IPS-18c (cell line): ENCODE results near the gene C12orf75.

Experiments used
- H3K4me3 ChIP-seq: 2 replicates; pipeline ENCODE4 v1.7.0; 2013; ENCODE audit warnings: low read depth, mild to moderate bottlenecking, low read length, moderate library complexity; ENCODE audit not compliant: insufficient read depth
- H3K9me3 ChIP-seq: one replicate; pipeline ENCODE4 v1.6.1; 2013; ENCODE audit warnings: mild to moderate bottlenecking, low read length, moderate library complexity; ENCODE audit not compliant: control insufficient read depth, insufficient read depth

The C12orf75 gene

DNA sequence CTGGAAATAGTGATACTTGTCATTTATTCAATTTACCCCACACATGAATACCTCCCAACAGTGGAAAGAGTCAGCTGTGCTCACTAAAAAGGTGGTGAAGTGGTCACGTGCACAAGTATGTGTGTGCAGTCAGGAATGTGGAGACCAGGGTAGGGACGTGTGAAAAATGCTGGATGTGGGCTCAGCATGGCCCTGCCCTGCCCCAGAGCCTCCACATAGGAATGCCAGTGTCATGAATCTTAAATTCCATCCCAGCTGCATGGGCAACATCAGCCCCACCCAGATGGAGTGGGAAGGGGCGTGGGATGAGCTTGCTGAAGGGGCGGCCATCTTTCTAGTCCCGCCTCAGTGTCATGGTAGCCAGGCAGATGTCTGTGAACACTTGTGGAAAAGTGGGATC lies 87.7 kb downstream of the C12orf75 start:
- Histone ChIP-seq H3K4me3 (no peak overlapping the region), H3K9me3 (no peaks in the 10 kb centered on the region)

DNA sequence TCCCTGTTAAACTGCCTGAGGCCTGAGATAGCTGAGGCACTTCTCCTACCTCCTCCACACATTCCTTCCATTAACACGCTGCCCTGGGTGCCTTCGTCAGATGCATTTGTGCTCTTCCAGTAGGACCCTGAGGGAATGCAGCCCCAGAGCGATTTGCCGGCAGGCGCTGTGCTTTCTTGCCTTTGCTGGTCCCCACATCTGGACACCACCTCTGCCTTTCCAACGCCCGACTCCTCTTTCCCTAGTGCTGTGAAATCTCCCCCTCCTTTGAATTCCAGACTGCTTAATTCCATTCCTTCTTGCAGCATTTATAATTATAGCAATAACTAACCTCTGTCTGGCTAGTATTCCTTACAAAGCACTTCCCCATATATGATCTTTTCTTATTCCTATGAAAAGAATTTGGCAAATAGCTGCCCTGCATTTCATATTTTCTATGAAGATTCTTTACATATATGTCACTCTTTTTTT lies 88.4 kb downstream of the C12orf75 start:
- Histone ChIP-seq H3K4me3 (no peak overlapping the region), H3K9me3 (no peaks in the 10 kb centered on the region)

DNA sequence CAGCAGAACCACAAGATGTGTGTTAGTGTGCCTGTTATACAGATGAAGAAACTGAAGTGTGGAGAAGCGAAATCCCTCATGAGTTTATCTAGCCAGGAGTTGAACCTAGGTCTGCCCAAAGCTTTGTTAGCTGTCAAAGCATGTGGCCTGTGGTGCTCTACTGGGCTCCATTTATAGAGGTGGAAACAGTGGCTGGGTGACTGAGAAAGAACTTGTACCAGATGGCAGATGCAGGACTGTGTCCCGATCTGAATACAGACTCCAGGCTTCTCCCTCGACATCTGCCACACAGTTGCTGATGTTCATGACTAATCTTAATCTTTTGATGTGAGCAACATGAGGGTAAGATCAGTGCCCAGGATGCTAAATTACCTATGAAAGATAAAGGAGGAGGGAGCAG lies 89.1 kb downstream of the C12orf75 start:
- Histone ChIP-seq H3K9me3 (no peaks in the 10 kb centered on the region), H3K4me3 (no peak overlapping the region)

DNA sequence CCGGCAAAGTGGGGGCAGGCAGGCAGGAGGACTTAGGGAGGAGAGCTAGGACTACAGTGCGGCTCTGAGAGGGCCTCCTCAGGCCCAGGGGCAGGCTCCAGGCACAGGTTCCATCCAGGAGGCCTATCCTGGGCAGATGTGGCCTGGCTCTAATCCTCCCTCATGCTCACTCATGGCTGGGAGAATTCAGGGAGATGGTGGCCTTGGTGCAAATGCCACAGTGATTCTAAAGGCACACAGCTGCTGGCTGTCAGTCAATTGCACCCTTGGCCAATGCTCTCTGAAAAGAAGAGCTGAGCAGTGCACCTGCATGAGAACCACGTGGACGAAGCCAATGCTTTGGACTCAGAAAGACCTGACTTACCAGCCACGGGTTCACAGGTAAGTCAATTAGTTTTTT lies 89.6 kb downstream of the C12orf75 start:
- H3K4me3 ChIP-seq, result no peak overlapping the region
- no peaks in the 10 kb centered on the region for H3K9me3 ChIP-seq

DNA sequence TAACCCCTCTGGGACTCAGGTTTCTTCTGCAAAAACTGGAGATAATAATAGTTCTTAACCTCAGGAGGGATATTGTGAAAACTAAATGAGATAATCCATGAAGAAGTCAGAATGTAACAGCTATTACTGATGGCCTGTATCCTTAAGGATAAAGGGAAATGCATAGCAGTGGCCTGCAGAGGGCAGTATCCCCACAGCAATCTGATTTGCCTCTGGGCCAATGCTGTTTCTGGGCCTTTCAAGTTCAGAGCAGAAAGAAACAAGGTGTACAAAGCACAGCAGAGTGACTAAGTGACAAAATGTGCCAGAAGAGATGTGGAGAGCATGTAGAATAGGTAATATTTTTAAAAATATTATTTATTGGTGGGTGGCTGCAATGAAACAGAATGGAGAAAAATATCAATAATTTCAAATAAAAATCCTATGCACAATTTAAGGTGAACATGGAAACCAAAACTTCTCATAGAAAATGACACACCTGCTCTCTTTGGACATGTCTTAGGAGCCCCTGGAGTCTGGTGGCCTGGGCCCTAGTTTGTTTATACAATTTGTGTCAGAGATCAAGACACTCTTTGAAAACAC lies 90.3 kb downstream of the C12orf75 start:
- Histone ChIP-seq H3K4me3 (no peak overlapping the region), H3K9me3 (no peaks in the 10 kb centered on the region)
